Retina (tissue), 1 donor: ENCODE data around the gene ZNF223.

Source experiments
- DNase-seq: peaks from one replicate; pipeline ENCODE4 v3.0.0-alpha.2; 2016

ZNF223 gene

DNA sequence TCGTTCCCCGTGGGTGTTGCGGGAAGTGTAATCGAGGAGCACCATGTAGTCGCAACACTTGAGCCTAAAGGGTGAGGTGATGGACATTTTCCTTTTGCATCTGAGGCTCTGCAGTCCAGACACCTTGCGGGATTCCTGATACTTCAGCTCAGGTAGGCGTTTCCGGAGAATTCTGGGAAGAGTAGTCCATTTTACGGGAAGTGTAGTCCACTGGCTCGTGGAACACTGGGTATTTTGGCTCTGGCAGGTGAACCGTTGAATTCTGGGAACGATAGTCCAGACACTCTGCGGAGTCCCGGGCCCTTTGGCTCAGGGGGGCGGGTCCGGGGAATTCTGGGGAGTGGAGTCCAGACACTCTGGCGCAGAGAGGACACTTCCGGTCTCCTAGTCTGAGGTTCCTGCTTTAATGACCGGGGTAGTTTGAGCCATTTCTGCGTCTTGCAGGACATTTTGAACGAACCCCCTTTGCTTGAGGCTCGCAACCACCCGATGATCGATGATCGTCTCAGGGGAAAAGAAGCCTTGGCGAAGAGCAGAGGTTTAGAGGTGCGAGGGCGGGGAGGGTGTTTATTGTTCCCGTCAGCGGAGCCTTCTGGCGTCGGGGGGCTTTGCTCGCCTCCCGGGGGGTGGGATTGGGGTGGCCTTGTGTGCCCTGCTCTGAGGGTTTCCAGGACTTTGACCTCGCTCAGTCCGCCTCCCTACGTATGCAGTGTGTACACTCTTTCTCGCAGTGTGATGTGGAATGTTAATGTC is at the start of gene ZNF223:
Gene ZNF223 (plus strand): TSS at position 387 of the 753 bp plus-strand sequence. CDS start 3,141 bp downstream, outside the sequence.
- peak; percentile 90 for DNase-seq

DNA sequence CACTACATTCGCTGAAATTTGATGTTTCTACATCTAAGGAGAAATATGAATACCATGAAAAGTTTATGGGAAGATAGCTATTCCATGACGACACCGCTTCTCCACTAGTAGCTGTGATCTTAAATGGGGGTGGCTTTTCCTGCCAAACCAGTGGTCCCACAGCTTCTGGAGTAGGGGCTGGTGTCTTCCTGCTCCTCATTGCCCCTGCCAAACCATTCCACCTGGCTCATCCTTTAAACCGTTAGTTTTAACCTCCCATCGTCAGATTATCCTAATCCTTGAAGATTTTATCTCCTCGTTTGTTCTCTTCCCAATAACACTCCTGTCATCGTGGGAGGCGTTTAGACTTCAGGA is 49.6 kb upstream of the ZNF223 start:
- no peak for DNase-seq

DNA sequence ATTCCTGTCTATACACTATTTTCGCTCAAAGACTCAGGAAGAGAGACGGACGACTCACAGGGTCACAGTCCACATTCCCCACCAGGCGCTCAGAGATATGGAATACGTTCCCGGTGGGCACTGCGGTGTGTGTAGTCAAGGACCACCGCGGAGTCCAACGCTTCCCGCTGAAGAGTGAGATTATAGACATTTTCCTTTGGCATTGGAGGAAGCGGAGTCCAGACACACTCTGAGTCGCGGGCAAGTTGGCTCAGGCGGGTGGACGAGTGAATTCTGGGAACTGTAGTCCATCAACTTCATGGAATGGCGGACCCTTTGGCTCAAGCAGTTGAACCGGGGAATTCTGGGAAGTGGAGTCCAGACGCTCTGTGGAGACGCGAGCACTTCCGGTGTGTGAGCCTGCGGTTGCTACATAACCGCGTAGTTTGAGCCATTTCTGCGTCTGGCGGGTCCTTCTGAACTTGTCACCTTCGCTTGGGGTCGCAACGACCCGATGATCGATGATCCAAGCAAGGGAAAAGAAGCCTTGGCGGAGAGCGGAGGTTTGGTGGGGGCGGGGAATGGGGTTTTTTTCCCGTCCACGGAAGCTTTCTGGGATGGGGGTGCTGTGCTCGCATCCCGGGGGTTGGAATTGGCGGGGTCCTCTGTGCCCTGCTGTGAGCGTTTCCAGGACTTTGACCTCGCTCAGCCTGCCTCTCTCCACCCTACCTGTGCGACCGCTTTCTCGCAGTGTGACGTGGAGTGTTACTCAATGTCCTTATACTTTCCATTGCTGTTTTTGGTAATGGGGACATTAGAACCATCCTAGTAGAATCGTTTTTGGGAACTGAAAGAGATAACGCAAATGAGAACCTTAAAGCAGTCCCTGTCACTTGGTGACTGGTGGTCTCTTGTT is 49.0 kb upstream of the ZNF223 start, which contains the start of gene ZNF230:
Gene ZNF230 (plus strand): TSS at position 392 of the 895 bp plus-strand sequence. CDS start 4,122 bp downstream, outside the sequence.
- peak; percentile 92 for DNase-seq

DNA sequence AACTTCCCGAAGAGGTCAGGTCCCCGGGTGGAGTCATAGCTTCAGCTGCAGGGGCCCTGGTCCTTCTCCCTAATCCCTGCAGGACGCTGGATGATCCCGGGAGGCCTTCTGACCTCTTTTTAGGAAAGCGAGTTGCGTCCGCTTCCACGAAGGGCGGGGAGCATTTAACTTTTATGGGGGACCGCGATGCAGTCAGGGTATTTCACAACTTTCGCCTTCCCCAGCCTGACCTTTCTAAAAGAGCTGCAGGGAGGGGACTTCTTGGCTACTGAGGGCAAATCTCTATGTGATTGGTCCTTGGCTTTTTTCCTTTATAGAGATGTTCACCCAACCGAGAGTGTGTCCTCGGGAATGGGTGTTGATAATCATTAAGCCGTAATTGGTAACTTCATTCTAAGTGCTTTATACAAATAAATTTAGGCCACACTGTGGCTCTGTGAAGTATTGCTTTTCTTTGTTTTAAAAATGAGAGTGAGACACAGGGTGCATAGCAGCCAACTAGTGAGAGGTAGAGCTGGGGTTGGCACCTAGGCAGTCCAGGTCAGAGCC is 48.3 kb upstream of the ZNF223 start:
- DNase-seq, result no peak

DNA sequence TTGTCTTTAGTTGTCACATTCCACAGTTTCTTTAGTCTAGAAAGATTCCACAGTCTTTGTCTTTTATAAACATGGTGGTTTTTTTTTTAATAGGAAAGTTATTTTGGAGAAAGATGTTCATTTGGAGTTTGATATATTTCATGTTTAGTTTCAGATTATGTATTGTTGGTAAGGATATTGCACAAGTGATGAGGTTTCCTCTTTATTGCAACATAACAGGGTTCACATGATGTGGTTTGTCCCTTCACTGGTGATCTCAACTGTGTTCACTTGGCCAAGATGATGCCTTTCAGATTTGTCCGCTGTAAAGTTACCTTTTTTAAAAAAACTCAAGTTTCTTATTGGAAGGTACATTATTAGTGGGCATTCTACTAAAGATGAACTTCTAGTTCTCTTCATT is 45.9 kb upstream of the ZNF223 start:
- no peak for DNase-seq

DNA sequence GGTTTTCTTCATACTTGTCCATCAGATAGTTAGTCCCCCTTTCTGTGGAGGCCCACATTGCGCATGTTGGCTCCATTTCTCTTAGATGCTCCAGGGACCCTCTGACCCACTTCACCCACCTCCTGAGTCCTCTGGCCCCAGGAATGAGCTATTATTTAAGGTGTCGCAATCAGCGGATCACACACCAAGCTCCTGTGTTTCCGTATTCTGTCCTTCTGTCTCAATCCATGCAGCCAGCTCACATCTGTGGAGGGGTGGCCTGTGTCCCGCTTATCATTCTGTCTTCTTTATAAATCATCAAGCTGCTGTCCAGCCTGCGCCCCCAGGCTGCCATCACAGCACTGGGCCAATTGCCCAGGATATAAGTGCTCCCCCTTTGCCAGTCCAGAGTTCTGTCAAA is 44.4 kb upstream of the ZNF223 start:
- DNase-seq, result no peak

DNA sequence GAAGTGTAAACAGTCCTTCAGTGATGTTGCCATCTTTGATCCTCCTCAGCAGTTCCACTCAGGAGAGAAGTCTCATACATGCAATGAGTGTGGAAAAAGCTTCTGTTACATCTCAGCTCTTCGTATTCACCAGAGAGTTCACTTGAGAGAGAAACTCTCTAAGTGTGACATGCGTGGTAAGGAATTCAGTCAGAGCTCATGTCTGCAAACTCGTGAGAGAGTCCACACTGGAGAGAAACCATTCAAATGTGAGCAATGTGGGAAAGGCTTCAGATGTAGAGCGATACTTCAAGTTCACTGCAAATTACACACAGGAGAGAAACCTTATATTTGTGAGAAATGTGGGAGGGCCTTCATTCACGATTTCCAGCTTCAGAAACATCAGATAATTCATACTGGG is 41.4 kb upstream of the ZNF223 start:
- DNase-seq, result no peak

DNA sequence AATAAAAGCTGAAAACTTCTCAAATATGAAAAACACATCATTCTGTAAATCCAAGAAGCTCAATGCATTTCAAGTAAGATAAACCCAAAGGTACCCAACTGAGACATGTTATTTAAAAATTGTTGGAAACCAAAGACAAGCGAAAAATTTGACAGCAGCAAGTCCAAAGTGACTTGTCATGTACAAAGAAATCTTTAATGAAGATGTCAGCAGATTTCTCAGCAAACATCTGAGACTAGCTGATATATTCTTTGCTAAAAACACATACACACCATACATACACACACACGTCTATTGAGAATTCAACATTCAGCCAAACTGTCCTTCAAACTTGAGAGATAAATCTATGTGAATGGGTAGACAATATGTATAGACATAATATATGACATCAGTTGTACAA is 32.3 kb upstream of the ZNF223 start:
- no peak for DNase-seq

DNA sequence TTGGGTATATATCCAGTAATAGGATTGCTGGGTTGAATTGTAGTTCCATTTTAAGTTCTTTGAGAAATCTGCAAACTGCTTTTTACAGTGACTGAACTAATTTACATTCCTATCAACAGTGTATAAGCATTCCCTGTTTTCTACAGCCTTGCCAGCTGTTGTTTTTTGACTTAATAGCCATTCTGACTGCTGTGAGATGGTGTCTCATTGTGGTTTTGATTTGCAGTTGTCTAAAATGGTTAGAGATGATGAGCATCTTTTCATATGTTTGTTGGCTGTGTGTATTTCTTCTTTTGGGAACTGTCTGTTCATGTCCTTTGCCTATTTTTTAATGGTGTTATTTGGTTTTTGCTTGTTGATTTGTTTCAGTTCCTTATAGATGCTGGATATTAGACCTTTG is 30.6 kb upstream of the ZNF223 start:
- DNase-seq, result no peak

DNA sequence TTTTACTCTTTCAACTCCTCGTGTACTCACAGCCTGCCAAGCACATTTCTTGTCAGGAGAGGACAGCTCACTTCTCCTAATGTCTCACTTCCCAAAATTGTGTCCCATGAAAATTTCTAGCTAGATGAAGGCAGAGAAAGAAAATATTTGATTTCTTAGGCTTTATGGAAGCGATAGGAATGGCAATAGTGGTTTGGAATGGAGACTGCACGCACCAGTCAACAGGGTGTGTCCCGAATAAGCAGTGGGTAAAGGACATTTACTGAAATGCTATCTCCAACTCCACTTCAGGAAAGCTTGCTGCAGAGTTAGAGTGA is 27.0 kb upstream of the ZNF223 start:
- DNase-seq, result no peak

DNA sequence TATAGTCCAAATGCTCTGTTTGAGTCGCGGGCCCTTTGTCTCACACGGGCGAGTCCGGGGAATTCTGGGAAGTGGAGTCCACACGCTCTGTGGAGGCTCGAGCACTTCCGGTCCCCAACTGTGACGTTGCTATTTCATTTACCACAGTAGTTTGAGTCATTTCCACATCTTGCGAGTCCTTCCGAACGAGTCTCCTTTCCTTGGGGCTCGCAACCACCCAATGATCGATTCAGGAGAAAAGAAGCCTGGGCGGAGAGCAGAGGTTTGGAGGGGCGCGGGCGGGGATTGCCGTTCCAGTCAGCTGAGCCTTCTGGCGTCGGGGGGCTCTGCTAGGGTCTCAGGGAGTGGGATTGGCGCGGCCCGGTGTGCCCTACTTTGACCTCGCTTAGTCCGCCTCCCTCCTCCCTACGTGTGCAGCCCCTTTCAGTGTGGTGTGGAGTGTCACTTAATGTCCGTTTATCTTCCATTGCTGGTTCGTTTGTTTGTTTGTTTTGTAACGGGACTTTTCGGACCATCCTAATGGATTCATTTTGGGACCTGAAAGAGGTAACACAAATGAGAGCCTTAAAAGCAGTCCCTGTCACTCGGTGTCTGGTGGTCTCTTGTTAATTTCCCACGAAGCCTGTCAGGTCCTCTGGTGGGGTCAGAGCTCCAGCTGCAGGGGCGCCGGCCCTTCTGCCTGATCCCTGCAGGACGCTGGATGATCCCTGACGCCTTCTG is 26.5 kb upstream of the ZNF223 start, which contains the start of gene ZNF222:
Gene ZNF222 (plus strand): TSS at position 163 of the 720 bp plus-strand sequence. CDS start 58 bp downstream, at position 221.
- DNase-seq, result peak; percentile 91

DNA sequence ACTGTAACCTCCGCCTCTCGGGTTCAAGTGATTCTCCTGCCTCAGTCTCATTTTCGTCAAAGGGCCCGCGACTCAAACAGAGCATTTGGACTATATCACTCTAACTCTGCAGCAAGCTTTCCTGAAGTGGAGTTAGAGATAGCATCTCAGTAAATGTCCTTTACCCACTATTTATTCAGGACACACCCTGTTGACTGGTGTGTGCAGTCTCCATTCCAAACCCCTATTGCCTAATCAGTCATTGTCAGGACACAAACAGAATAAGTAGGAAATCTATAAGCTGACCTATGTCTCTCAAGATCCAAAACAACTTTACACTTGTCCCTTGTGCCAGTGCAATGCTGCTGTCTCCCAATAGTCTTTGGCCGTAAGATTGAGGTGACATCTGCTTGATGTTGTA is 25.2 kb upstream of the ZNF223 start:
- DNase-seq, result no peak

DNA sequence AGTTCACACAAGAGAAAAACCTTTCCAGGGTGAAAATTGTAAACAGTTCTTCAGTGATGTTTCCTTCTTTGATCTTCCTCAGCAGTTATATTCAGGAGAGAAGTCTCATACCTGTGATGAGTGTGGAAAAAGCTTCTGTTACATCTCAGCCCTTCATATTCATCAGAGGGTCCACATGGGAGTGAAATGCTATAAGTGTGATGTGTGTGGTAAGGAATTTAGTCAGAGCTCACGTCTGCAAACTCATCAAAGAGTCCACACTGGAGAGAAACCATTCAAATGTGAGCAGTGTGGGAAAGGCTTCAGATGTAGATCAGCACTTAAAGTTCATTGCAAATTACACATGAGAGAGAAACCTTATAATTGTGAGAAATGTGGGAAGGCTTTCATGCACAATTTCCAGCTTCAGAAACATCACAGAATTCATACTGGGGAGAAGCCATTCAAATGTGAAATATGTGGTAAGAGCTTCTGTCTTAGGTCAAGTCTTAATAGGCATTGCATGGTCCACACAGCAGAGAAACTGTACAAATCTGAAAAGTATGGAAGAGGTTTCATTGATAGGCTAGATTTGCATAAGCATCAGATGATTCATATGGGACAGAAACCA is 19.7 kb upstream of the ZNF223 start:
- no peak for DNase-seq

DNA sequence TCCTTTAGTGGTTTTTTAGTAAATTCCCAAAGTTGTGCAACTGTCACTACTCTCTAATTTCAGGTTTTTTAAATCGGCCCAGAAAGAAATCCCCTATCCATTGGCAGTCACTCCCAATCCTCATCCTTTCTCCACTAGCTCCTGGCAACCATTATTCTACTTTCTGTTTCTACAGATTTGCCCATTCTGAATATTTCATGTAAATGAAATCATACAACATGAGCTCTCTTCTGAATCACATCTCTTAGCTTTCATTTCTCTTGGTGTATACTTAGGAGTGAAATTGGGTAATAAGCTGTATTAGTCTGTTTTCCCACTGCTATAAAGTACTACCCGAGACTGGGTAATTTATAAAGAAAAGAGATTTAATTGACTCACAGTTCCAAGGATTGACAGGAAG is 9.7 kb upstream of the ZNF223 start:
- no peak for DNase-seq

DNA sequence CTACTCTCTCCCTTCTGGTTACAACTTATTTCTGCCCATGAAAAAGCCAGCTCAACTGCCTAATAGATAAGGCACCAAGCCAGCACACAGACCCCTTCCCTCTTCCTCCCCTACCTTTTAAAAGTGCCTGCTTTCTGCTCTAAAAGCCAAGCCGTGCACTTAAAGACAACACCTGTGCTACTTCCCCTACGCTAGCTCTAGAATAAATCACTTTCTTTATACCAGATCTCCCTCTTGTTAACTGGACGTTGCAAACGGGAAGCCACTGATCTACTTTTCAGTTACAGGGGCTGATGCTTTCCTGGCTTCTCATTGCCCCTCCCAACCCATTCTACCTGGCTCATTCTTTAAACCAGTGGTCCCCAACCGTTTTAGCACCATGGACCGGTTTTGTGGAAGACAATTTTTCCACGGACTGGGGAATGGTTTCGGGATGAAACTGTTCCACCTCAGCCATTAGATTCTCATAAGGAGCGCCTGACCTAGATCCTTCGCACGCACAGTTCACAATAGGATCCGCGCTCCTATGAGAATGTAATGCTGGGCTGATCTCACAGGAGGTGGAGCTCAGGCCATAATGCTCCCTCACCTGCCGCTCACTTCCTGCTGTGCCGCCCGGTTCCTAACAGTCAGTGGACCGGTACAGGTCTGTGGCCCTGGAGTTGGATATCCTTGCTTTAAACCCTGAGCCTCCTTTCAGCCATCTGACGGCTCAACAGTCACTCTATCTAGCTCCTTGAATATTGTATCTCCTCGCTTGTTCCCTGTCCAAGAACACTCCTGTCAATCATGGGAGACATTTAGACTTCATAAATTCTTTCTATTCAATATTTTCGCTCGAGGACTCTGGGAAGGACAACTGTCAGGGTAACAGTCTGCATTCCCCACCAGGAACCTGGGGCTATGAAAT is 841 bp upstream of the ZNF223 start:
- DNase-seq, result peak; percentile 5

DNA sequence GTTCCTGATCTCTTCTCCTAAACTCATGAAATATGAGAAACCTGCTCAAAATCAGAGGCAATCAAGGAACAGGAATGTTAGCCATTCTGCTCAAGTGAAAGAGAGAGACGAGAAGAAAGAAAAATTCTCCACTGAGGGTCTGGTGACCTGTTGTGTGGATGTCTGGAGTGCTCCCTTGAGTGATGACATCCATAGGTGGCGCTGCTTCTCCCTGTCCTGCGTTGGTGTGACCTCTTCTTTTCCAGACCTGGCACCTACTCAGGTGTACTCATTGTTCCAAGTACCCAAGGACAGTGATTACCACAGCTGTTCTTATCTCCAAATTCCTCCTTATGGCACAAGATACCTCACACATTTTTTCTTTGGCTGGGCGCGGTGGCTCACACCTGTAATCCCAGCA is 4.0 kb downstream of the ZNF223 start:
- DNase-seq, result no peak

DNA sequence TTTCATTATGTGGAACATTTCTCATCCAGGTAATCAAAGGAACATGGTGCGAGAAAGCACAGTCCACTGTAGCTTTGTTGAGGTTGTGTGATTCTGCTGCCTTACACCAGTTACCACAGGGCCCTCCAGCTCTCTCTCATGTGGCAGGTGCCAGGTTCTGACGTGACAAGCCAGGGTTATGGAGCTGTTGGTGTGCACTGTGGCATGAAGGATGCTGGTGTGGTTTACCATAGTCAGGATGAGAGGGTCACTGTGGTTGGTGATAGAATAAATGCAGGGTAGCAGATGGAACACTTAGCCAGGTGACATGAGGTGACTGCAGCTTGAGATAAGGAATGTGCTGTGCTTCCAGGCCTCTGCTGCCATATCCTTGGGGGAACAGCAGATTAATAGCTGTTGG is 7.4 kb downstream of the ZNF223 start:
- no peak for DNase-seq

DNA sequence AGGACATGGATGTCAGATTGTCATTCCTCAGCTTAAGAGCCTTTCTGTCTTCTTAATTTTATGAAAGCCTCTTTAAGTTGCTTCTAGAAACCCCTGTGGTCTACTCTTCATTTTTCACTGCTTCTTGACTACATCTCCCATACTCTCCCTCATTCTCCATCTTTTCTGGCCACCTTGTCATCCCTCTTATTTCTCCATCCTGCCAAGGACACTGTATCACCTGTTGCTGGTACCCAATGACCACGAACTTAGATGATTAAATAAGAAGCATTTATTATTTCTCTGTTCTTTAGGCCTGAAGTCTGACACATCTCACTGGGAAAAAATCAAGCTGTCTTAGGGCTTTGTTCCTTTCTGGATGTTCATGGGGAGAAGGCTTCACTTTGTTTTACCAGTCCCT is 9.2 kb downstream of the ZNF223 start:
- no peak for DNase-seq

DNA sequence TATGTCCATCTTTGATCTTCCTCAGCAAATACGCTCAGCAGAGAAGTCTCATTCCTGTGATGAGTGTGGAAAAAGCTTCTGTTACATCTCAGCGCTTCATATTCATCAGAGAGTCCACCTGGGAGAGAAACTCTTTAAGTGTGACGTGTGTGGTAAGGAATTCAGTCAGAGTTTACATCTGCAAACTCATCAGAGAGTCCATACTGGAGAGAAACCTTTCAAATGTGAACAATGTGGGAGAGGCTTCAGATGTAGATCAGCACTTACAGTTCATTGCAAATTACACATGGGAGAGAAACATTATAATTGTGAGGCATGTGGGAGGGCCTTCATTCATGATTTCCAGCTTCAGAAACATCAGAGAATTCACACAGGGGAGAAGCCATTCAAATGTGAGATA is 14.5 kb downstream of the ZNF223 start:
- DNase-seq, result no peak

DNA sequence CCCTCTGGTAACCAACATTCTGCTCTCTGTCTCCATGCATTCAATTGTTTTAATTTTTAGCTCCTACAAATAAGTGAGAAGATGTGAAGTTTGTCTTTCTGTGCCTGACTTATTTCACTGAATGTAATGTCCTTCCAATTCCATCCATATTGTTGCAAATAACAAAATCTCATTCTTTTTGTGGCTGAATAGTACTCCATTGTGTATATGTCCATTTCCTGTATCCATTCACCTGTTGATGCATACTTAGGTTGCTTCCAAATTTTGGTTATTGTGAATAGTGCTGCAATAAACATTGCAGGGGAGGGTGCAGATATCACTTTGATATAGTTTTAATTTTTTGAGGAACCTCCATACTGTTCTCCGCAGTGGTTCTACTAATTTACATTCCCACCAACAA is 17.6 kb downstream of the ZNF223 start:
- no peak for DNase-seq

DNA sequence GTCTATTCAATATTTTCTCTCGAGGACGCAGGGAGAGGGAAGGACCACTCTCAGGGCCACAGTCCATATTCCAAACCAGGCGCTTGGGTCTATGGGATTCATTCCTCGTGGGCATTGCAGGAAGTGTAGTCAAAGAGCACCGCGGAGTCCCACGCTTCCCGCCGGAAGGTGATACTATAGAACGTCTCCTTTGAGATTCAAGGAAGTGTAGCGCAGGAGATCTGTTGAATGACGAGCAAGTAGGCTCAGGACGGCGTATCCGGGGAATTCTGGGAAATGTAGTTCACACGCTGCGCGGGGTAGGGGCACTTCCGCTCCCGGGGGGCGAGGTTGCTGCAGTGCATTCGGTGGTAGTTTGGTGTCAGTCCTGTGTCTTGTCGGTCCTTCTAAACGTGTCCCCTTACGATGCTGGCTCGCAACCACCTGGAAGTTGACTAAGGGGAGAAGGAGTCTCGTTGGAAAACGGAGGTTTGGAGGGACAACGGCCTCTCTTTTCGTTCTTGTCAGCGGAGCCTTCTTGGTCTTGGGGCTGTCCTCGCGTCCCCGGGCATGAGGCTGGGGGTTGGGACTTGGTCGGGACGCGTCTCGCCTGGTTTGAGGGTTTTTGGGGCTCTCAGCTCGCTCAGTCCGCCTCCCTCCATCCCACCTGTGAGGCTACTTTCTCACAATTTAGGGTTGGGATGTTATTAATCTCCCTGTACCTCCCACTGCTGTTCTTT is 20.1 kb downstream of the ZNF223 start, which contains the start of gene ZNF284:
Gene ZNF284 (plus strand): TSS at position 336 of the 719 bp plus-strand sequence. CDS start 4,231 bp downstream, outside the sequence.
- peak; percentile 96 for DNase-seq
